ENCODE measurements around the gene PLIN5.

Gene PLIN5

GRCh38 chr19:4534836-4535658 is at the start of gene PLIN5:
TSS of gene PLIN5 (minus strand) at chr19:4535224. CDS start at chr19:4534074, 1,150 bp downstream.
- DNase-seq: no peak

GRCh38 chr19:4583961-4584669 is 49.1 kb upstream of the PLIN5 start:
- DNase-seq: no peak

GRCh38 chr19:4582980-4583842 is 48.2 kb upstream of the PLIN5 start:
- no peak for DNase-seq

- no peak for DNase-seq
These were observed 46.9 kb upstream of the PLIN5 start for GRCh38 chr19:4581666-4582553.

- DNase-seq: no peak
These were observed 46.1 kb upstream of the PLIN5 start for GRCh38 chr19:4580961-4581665.

- DNase-seq: no peak
These were observed 45.2 kb upstream of the PLIN5 start for GRCh38 chr19:4580021-4580901.

GRCh38 chr19:4579389-4579788 is 44.4 kb upstream of the PLIN5 start:
- DNase-seq: no peak

- DNase-seq: no peak
These were observed 43.7 kb upstream of the PLIN5 start for GRCh38 chr19:4578552-4579248.

- no peak for DNase-seq
These were observed 42.2 kb upstream of the PLIN5 start for GRCh38 chr19:4577020-4577782.

- DNase-seq: peak; percentile 13
These were observed 41.3 kb upstream of the PLIN5 start for GRCh38 chr19:4576016-4576933.

GRCh38 chr19:4575267-4576015 is 40.4 kb upstream of the PLIN5 start:
- DNase-seq: peak; percentile 74

- DNase-seq: no peak
These were observed 38.7 kb upstream of the PLIN5 start for GRCh38 chr19:4573682-4574081.

- no peak for DNase-seq
These were observed 36.4 kb upstream of the PLIN5 start for GRCh38 chr19:4571305-4571917.

GRCh38 chr19:4570916-4571304 is 35.9 kb upstream of the PLIN5 start:
- no peak for DNase-seq

GRCh38 chr19:4570402-4570801 is 35.4 kb upstream of the PLIN5 start:
- DNase-seq: no peak

- no peak for DNase-seq
These were observed 33.9 kb upstream of the PLIN5 start for GRCh38 chr19:4568886-4569285.

- DNase-seq: peak; percentile 8
These were observed 32.6 kb upstream of the PLIN5 start for GRCh38 chr19:4567584-4568071.
